Astrocyte of the cerebellum (primary cell): ENCODE results near the gene ZSCAN12.

ENCODE experiments used
- DNase-seq: peaks from one replicate; pipeline ENCODE4 v3.0.0-alpha.2; 2011; ENCODE audit warnings: low read depth
- H3K4me3 ChIP-seq: 2 replicates; pipeline ENCODE4 v1.5.1; 2011; ENCODE audit warnings: mild to moderate bottlenecking, low read depth, low read length, moderate library complexity
- CTCF ChIP-seq: IDR thresholded peaks from 2 replicates; pipeline ENCODE4 v1.5.1; 2012; ENCODE audit warnings: low read length, low read depth, moderate library complexity, mild to moderate bottlenecking; ENCODE audit errors: missing control alignments
- in situ Hi-C: cut with HindIII; loops from 2 replicates; pipeline ENCODE4 v1.10.0; 2017; ENCODE audit warnings: low sequenced_read_pairs

Gene ZSCAN12

GRCh38 chr6:28333047-28333446 lies 66.5 kb downstream of the ZSCAN12 start:
- no peak for TF ChIP-seq CTCF
- DNase-seq = no peak
- in situ Hi-C loops = no loop called here
- H3K4me3 ChIP-seq = no peak overlapping the region

GRCh38 chr6:28330041-28330440 lies 69.5 kb downstream of the ZSCAN12 start:
- no peak for DNase-seq
- H3K4me3 ChIP-seq = no peak overlapping the region
- in situ Hi-C loops = no loop called here
- no peak for TF ChIP-seq CTCF
